Endometrial microvascular endothelial cells (primary cell): ENCODE measurements around the gene EPB41L4B. TPM values are rescaled to one million over a fixed set of nuclear protein-coding genes. Genes with fewer than 3 reads are reported as not detected.
"Not testable (repeated sequence)": the region's sequence is repeated elsewhere in the genome, so short reads cannot be mapped to it uniquely, and the experiment has no call there.

Experiments used
- in situ Hi-C: cut with HindIII; loops from 2 replicates; pipeline ENCODE4 v1.10.0; 2017; ENCODE audit warnings: low sequenced_read_pairs, low pct_unique_long_range_greater_than_20kb; ENCODE audit errors: inconsistent ontology term
- total RNA-seq: library from RNA; depleted of rRNA; stranded (reverse); fragments of >200 nt; gene quantifications from one replicate; pipeline ENCODE4 v1.2.3, GENCODE V29; 2015; ENCODE audit errors: inconsistent ontology term

The EPB41L4B gene
- total RNA-seq, 1 donor from 2014 or later: 0.19 TPM

- in situ Hi-C loops: no loop called here
These were observed 15.1 kb downstream of the EPB41L4B start for GRCh38 chr9:109305801-109306200.

GRCh38 chr9:109304347-109304746 is 16.5 kb downstream of the EPB41L4B start:
- in situ Hi-C loops: no loop called here

- in situ Hi-C loops: no loop called here
These were observed 17.0 kb downstream of the EPB41L4B start for GRCh38 chr9:109303900-109304299.

GRCh38 chr9:109302606-109303005 is 18.3 kb downstream of the EPB41L4B start:
- in situ Hi-C loops: no loop called here

GRCh38 chr9:109301012-109301411 is 19.8 kb downstream of the EPB41L4B start:
- in situ Hi-C loops: no loop called here

GRCh38 chr9:109299891-109300290 is 21.0 kb downstream of the EPB41L4B start:
- in situ Hi-C loops: no loop called here

GRCh38 chr9:109297899-109298298 is 23.0 kb downstream of the EPB41L4B start:
- in situ Hi-C loops: no loop called here

- in situ Hi-C loops: no loop called here
These were observed 25.4 kb downstream of the EPB41L4B start for GRCh38 chr9:109295221-109296130.

- in situ Hi-C loops: no loop called here
These were observed 30.5 kb downstream of the EPB41L4B start for GRCh38 chr9:109290385-109290784.

- in situ Hi-C loops: no loop called here
These were observed 30.9 kb downstream of the EPB41L4B start for GRCh38 chr9:109289931-109290330.

- in situ Hi-C loops: no loop called here
These were observed 31.7 kb downstream of the EPB41L4B start for GRCh38 chr9:109289186-109289585.

GRCh38 chr9:109286981-109287380 is 33.9 kb downstream of the EPB41L4B start:
- in situ Hi-C loops: no loop called here

GRCh38 chr9:109286571-109286977 is 34.3 kb downstream of the EPB41L4B start:
- in situ Hi-C loops: no loop called here

GRCh38 chr9:109283672-109284071 is 37.2 kb downstream of the EPB41L4B start:
- in situ Hi-C loops: not testable (repeated sequence)

GRCh38 chr9:109283012-109283411 is 37.8 kb downstream of the EPB41L4B start:
- in situ Hi-C loops: no loop called here

GRCh38 chr9:109282302-109282701 is 38.6 kb downstream of the EPB41L4B start:
- in situ Hi-C loops: no loop called here

- in situ Hi-C loops: no loop called here
These were observed 39.3 kb downstream of the EPB41L4B start for GRCh38 chr9:109281518-109281917.

- in situ Hi-C loops: no loop called here
These were observed 42.0 kb downstream of the EPB41L4B start for GRCh38 chr9:109278848-109279247.

GRCh38 chr9:109278216-109278615 is 42.6 kb downstream of the EPB41L4B start:
- in situ Hi-C loops: no loop called here

- in situ Hi-C loops: no loop called here
These were observed 43.4 kb downstream of the EPB41L4B start for GRCh38 chr9:109277451-109277850.
